ENCODE data around the gene SULT1E1.

Gene SULT1E1

DNA sequence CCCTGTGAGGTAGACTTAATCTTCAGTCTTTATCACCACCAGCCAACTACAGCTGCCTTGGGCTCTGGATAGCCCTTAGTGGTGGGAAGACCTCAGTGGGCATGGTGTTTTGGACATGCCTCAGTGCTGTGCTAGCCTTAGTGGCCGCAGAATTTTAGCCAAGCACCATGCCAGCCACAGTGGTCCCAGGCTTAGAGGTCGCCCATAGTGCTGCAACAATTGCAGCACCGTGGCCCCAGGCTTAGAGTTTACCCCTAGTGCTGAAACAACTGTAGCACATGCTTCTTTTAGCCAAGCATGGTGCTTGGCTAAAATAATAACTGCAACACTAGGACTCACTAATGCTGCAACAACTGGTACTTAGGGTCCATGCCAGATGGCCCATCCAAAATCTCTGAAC, 60.6 kb downstream of the SULT1E1 start:
- DNase-seq (ENCODE audit: low read depth in 2 of 2): no peak

DNA sequence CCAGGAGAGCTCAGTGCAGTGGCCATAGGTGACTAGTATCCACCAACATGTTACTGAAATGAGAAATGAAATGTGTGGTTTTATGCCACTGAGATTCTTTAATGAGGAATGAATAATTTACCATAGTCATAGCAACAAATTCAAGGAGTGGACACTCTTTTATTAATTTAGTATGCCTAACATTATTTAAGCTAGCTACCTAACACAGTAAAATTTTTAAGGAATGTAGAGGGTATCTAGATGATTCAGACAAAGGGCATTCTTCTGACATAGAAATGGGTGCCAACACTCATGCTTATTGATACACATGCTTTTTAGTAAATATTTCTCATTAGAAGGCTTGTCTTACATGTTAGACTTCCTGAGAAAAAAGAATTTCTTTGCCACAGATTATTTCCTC, 66.2 kb downstream of the SULT1E1 start:
- DNase-seq (ENCODE audit: low read depth in 2 of 2): no peak

Measured in fibroblast of skin of left biceps (primary cell).